DMS79 (cell line): Measurements from ENCODE around the gene VPS8.

Source experiments
- DNase-seq: peaks from one replicate; lab custom pipeline; 2025; lab: John Stamatoyannopoulos, UW

Gene VPS8

GRCh38 chr3:184781801-184782200, 30.2 kb upstream of the VPS8 start:
- DNase-seq, result no peak

GRCh38 chr3:184783319-184783718, 28.6 kb upstream of the VPS8 start:
- DNase-seq, result no peak

GRCh38 chr3:184784731-184785500, 27.1 kb upstream of the VPS8 start:
- DNase-seq, result no peak

DNA sequence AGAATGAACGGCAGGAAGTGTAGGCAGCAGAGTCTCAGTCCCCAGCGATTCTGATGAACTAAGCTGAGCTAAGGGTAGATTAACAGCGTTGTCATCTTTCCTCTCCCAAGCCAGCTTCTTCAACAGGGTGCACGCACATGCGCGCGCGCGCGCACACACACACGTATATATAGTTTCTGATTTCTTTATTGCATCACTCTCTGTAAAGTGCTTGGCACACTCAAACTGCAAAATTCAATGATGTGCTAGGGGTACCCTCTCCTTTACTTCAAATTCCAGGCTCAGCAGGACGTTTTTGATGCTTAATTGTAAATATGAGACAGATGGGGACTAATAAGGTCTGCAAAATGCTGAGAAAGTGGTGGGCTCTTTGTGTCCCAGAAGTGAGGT, 26.1 kb upstream of the VPS8 start:
- DNase-seq, result no peak

- no peak for DNase-seq
These were observed 25.6 kb upstream of the VPS8 start for GRCh38 chr3:184786280-184786941.

GRCh38 chr3:184788751-184789150, 23.2 kb upstream of the VPS8 start:
- no peak for DNase-seq

- no peak for DNase-seq
These were observed 22.5 kb upstream of the VPS8 start for GRCh38 chr3:184789314-184789998.

DNA sequence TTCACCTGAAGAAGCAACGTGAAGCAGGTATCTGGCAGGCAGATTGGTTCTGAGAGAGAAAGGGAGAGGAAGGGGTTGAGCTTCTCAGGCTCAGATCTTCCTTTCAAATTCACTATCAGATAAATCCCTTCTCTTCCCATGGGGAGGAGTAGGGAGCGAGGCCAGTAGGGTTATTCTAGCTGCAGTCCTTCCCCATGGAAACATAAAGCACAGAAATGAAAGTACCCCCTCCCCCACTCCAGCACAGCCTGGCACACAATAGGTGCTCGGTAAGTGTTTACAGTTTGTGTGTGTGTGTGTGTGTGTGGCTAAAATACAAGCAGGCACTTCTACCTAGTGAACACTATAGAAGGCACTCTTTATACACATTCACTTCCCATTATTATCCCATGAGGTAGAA, 20.8 kb upstream of the VPS8 start:
- DNase-seq, result no peak

- DNase-seq, result no peak
These were observed 16.3 kb upstream of the VPS8 start for GRCh38 chr3:184795522-184796190.

DNA sequence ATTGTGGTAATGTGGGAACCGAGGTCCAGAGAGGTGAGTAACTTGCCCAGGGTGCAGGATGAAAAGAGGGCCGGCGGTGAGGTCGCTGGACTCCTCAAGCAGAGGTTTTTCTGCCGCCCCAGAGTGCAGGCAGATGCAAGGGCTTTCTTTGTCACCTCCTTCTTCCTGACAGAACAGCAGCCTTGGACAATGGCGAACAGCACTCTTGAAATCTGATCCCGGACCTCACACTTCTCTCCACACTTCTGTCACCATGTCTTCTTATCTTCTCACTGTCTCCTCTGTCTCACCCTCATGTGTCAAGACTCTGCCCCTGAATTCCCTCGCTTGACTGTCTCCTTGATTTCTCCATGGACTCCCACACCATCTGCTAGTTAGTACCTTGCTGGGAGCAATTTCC, 15.4 kb upstream of the VPS8 start:
- no peak for DNase-seq

DNA sequence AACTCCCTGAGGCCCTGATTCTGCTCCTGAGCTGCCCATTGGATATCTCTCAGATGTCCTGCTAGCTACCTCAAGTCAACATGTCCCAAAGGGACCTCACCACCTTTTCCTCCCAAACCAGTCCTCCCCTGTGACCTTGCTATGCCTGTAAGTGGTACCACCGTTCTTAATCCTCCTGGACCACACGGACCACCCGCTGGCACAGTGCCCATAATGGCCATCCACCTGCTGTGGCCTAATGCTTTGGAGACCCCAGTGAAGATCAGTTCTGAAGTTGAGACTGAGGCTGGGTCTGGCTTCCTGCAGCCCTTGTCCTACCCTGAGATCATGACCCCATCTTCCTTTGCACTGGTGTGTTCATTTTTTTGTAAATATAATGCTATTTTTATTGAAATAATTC, 15.0 kb upstream of the VPS8 start:
- no peak for DNase-seq

- no peak for DNase-seq
These were observed 13.8 kb upstream of the VPS8 start for GRCh38 chr3:184798120-184798519.

DNA sequence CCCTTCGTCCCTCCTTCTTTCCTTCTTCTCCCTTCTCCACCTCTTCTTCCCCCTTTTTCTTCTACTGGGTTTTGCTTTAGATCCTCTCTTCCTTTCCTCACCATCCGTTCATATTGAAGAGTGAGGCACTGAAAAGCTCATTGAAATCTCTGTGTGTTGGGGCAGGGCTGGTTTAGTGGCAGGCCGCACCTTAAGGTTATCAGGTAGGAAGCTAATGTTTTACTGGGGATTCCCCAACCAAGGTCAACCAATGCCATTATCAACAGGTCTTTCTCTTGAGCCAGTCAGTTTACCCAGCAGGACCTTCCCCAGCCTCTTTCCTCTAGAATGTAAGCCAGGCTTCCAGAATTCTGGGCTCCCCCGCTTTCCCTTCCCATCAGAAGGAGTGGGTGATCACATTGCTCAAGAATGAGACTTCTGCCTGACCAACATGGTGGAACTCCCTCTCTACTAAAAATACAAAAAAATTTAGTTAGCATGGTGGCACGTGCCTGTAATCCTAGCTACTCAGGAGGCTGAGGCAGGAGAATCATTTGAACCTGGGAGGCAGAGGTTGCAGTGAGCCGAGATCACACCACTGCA, 11.5 kb upstream of the VPS8 start:
- no peak for DNase-seq

DNA sequence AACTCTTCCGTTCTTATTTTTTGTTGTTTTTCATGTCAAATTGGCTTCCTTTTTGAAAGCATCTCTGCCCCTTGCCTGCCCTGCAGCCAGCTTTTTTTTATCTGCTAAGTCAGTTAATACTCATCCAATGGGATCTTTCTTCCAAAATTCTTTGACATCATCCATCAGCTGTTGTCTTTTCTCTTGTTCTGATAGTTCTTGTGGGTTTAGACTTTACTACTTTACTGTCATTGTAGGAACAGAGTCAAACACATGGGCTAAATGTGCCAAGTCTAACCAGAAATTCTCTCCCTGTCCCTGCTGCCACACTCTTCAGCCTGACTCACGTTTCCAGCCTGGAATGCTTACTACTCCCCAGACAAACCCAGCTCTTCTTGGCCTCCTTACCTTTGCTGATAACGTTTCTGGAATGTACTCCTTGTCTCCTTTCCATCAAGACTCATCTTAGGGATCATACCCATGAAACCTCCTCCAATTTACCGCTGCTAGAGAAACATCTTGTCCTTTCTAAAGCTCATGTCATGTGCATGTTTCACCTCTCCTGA, 10.7 kb upstream of the VPS8 start:
- DNase-seq, result no peak

DNA sequence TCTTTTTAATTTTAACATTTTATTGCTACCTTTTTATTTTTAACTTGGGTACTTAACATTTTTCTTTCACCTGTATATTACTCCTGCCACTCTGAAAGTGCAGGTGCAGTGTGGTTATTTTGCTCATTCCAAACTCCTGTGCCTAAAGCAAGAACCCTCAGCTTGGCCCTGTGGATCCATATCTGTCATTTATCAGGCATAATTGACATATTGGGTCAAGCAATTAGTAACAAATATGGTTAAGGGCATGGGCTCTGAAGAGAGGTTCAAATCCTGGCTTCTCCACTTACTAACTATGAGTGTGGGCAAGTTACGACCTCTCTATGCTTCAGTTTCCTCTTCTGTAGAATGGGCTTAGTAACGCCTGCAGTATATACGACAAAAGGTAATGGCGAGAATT, 9.8 kb upstream of the VPS8 start:
- no peak for DNase-seq

GRCh38 chr3:184804801-184805200, 7.2 kb upstream of the VPS8 start:
- DNase-seq, result no peak

DNA sequence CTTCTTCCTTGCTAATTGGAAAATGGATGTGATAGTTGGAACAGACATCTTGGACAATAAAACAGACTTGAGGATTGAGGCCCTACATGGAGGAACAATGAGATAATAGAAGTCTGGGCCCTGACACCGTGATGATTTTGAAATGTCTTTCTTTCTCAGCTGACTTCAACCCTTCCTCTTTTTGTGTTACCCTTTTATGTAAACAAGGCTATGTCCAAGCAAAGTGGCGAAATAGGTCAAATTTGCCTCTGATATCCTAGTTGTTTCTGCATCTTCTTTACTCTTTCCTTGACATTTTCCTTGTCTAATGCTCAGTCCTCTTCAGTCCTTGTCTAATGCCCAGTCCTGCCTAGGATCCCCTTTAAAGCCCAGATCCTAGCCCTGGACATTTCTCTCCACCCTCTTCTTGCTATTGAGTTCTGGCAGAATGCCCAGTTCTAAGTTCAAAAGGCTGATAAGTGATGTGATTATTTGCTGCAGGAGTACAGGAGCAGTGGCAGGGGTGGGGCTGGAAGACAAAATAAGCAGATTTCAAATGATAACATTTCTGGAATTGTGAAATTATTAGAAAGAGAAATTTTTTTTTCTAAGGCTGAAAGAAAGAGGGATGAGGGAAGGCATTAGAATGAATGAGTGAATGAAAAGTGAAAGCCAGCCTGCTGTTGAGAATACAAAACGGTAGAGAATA, 6.5 kb upstream of the VPS8 start:
- DNase-seq, result peak; percentile 62

DNA sequence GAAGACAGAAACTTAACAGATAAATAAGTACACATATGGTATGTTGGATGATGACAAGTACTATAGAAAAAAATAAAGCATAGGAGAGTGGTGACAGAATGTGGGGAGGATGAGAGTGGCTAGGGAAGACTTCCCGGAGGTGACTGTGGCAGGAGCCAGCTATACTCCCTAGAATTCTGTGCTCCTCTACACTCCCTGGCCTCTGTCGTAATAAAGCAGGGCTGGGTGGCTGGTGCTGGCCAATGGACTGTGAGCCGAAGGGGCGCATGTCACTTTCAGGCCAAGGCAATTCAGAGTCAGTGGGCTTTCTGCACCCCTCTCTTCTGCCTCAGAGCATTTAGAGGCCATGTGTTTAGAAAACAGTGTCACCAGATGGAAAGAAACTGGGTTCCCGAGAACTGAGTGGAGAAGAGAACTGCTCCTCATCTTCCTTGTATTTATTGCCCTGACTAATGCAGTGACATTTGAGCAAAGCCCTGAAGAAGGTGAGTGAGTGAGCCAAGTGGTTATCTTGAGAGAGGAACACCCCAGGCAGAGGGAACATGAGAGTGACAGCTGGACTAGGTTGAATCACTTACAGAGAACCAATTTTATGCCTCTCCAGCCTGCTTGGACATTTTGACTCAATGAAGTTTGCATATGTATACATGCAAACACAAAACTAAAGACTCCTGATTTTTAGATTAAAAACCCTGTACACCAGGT, 5.2 kb upstream of the VPS8 start:
- DNase-seq, result no peak

DNA sequence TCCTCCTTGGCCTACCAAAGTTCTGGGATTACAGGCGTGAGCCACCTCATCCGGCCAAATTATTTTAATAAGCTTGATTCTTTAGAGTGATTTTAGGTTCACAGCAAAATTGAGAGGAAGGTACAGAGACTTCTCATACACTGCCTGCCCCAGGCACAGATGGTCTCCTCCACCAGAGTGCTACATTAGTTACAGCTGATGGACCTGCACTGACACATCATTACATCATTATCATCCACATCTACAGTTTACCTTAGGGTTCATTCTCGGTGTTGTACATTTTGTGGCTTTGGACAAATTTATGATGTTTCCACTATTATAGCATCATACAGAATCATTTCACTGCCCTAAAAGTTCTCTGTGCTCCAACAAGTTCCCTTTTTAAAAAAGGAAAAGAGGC, 4.4 kb upstream of the VPS8 start:
- no peak for DNase-seq

DNA sequence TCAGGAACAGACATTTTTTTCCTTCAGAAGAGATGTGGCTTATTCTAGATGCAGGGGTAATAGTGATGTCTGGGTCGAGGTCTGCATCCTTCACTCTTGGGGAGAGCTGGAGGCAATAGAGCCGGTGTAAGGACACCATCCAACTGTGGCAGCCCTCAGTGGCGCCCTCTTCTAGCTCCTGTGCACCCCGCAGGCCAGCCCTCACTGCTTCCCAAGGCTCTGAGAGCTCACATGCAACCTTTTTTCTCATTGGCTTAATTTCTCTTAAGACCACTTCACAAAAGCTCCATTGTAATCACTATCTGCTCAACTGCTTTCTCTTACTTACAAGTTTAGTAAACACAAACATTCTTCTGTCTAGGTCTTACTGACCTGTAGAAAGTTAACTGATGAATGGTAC, 3.9 kb upstream of the VPS8 start:
- no peak for DNase-seq

DNA sequence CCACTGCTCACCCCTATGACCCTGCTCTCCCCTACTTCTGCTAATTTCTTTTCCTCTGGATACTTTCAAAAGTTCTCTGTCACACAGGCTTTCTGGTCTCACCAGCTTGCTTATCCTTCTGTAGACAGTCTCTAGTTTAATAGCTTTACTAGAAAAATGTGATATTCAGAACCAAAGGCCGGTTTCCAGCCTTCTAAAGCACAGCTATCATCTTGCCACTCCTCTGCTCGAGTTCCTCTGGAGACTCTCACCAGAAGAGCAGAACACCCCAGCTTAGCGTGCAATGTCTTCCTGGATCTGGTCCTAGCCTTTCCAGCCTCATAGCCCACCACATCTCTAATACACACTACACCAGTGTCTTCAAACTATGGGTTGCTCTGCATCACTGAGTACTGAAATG, 1.8 kb upstream of the VPS8 start:
- no peak for DNase-seq
